Epithelial cell of alveolus of lung (primary cell): ENCODE results near the gene REX1BD. TPM values are rescaled to one million over a fixed set of nuclear protein-coding genes. Genes with fewer than 3 reads are reported as not detected.

ENCODE experiments used
- total RNA-seq: library from RNA; depleted of rRNA; stranded (reverse); fragments of >200 nt; gene quantifications from 2 replicates; pipeline ENCODE4 v1.2.1, GENCODE V29; 2015

The REX1BD gene
- total RNA-seq, result 60.7 and 107 TPM in 2 replicates

DNA sequence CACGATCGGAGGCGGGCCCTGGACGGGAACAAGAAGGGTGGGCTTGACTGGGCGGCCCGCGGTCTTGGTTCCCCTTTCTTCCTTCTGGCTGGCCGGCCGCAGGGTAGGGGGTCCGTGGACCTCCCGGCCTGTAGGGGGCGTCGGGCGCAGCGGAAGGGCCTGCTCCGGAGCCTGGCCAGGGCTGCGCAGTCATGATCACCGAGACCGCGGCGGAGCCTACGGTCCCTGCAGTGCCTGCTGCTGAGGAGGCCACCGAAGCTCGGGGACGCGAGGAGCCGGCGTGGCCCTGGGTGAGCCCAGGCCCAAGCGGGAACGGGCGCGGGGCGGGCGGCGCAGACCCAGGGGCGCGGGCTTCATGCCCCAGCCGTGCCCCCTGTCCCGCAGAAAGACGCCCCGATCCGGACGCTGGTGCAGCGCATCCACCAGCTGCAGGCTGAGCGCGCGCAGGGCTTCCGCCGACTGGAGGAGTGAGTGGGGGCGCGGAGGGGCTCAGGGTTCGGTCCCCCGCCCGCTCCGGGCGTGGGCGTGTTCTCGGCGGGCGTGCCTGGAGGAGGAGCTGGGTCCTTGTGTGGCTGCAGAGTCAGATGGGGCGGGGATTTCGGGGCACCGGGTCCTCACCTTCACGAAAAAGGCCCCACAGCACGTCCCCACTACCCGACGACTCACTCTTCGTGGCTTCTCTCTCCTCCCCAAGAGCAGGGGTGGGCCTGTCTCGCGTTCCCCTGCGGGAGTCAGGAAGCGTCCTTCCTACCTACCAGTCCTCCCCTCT is at the start of gene REX1BD:
Gene REX1BD, plus strand, starts transcription at position 188 of the 769 bp plus-strand sequence. Its CDS starts 4 bp downstream, at position 192.

DNA sequence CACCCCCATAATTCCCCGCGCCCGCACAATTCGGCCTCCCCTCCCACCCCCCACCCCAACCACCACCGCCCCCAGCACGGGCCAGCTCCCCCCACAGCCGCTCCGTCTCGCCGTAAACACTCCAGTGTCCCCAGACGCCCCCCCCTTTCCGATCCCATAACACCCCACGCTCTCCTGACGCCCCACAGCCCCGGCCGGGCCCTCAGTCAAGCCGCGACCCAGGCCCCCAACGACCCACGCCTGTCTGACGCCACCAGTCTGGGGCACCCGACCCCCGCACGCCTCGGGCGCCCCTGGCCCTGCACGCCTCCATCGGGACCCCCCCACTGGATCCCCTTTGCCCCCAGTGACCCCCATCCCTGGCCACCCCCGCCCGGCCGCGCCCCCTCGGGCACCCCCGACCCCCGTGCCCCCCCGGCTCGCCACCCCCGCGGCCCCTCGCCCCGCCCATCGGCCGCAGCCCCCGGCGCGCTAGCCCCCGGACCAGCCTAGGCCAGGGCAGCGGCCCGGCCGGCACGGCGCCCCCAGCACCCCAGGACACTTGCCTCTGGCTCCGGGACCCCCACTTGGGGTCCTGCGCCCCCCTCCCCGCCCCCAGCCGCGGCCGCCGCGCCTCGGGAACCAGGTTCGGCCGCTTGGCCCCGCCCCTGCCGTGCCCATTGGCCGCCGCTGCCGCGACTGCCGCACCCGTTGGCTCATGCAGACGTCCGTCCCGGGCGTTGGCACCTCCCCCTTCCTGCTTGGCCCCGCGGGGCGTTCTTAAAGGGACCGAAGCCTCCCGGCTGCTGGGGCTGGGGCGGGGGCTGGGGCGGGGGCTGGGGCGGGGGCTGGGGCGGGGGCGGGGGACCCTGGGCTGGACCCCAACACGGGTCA is 45.4 kb upstream of the REX1BD start, which contains the start of gene FKBP8:
Gene FKBP8, minus strand, starts transcription at position 633 of the 873 bp plus-strand sequence. CDS start 1,603 bp downstream, outside the sequence.

DNA sequence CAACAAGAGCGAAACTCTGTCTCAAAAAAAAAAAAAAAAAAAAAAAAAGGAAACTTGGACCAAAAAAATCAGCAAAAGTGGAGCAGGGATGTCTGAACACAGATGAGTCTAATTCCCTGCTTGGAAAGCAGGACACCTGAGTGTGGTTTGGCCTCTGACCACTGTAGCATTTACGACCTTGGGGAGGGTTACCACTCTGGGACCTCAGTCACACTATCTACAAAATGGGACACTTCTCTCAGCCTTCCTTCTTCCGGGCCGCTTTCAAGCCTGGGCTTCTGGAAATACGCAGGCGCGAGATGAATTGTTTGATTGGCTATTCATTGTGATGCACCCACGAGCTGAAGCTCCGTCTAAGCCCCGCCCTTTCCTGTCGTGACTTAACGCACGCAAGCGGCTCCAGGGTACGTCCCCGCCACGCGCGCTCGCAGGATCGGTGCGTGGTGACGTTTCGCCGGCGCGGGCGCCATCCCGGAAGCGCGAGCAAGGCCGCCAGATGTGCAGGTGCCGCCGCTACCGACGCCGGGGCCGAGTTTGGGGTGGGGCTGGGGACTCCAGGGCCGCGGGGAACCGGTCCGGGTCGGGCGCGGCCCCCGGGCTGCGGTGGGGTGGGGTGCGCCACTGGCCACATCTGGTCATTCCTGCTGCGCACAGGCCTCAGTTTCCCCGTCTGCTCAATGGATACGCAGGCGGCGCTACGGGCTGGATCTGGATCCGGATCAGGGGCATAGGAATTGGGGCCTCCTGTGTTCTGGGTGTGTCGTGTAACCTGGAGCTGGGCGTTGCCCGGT is 31.0 kb upstream of the REX1BD start, which contains the start of gene KXD1:
Gene KXD1, plus strand, starts transcription at position 460 of the 791 bp plus-strand sequence. CDS start 4,187 bp downstream, outside the sequence.

DNA sequence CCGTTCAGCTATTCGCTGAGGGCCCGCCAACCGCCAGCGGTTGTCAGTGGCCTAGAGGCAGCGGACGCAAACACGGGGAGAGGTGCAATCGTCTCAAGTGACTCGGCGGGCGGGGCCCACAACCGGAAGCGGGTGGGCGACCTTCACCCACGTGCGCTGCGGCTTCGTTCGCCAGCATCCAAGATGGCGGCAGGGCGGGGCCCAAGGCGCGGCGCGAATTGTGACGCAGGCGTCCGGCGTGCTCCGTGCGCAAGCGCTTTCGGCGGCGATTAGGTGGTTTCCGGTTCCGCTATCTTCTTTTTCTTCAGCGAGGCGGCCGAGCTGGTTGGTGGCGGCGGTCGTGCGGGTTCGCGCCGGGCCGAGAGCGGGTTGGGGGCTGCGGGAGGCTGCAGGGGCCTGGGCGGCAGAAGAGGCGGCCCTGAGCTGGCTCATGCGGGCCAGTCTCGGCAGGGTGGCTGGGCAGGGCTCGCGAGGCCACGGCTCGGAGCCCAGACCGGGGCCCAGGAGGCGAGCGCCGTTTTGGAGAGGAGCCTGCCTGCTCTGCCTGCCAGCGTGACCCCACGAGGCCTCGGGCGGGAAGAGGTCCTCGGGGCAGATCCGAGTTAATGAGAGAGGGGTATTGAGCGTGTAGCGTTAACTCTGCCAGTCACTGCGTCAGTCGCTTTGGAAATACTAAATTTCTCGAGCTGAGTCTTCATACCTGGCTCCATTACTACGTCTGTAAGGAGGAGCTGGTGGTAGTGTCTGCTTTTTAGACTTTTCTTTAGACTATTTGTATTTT is 16.8 kb upstream of the REX1BD start, which contains the start of gene UBA52:
Gene UBA52, plus strand, starts transcription at position 294 of the 781 bp plus-strand sequence. CDS start 1,444 bp downstream, outside the sequence.

DNA sequence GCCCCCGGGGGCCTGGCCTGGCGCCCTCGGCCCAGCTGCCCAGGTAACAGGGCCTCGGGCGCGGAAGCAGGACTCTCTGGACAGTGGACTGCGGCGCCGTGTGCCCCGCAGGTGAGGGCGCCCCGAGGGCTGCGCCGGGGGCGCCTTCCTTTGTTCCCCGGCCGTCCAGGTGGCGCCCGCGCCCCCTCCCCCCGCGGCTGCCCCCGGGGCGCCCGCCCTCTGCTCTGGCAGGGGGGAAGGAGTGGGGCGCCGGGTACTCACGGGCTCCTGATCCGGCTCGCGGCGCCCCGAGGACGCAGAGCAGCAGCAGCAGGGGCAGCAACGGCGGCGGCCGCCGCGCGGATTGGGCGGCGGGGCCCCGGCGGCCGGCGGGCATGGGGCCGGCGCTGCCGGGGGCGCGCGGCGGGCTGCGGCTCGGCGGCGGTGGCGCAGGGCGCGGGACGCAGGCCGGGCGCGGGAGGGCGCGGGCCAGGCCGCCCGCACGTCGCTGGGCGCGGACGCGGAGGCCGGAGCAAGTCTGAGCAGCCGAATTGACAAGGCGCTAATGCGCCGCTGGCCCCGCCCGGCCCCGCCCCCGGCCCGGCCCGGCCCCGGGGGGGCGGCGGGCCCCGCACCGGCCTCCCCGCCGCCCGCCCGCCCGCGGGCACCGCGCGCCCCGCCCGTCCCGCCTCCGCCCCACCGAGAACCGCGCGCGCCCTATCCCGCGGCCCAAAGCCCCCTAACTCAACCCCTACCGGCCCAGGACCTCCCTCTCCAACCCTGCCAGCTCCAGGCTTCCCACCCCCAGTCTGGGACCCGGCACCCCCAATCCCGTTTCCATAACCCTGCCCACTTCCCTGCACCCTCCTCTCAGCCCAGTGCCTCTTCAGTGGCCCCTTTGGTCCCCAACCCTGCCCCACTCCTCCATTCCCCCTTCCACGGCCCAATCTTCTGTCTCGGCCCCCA is 18.0 kb downstream of the REX1BD start, which contains the start of gene CRLF1:
Gene CRLF1, minus strand, starts transcription at position 519 of the 945 bp plus-strand sequence. Its CDS starts 143 bp downstream, at position 376.

DNA sequence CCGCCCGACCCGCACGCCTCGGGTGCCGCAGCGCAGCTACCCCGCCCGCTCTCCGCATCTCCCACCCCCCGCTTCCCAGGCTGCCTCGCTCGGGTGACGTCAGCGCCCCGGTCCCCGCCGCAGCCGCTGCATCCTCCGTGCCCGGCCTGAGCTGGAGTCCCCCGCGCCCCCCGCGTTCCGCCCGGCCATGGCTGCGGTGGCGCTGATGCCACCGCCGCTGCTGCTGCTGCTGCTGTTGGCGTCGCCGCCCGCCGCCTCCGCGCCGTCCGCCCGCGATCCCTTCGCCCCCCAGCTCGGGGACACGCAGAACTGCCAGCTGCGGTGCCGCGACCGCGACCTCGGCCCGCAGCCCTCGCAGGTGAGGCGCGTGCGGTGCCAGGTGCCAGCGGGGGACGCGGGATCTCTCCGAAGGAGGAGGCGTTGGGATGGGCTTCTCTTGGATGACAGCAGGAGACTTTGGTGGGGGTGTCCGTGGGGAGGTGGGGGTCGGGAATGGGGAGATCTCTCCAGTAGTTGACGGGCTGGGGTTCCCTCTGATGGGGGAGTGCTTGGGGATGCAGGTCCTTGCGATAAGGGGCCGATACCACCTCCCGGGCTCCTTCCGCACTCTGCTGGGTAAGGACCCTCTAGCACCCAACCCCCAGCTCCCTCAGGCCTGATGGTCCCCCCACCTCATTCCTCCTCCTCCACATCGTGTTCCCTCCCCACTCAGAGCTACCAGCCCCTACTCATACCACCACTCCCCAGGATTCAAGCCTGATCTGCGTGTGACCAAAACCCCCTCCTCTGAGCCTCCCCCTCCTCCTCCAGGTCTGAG is 24.4 kb downstream of the REX1BD start, which contains the start of gene TMEM59L:
Gene TMEM59L, plus strand, starts transcription at position 99 of the 817 bp plus-strand sequence. Its CDS starts 89 bp downstream, at position 188.

DNA sequence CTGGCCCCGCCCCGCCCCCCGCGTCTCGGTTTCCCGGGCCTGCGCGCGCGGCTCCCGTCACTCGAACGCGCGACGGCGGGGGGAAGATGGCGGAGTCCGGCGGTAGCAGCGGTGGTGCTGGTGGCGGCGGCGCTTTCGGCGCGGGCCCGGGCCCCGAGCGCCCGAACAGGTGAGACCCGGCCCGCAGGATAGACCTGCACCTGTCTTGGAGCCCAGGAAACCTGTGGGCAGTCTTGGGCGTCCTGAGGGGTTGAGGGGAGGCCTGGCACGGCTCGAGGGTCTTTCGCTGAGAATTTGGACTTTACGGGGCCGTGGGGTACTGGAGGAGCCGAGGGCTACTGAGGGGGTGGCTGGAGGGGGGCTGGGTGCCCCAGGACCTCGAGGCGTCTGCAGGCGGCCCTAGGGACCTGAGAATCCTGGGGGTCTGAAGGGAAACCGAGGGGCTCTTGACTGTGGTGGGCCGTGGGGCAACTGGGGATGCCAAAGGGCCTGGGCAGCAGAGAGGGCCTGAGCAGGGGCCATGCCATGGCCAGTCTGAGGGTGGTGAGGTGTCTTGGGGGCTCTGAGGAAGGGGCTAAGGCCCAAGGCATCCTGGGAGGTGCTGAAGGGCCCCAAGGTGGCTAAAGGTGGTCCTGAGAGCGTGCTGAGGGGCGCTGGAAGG is 48.5 kb downstream of the REX1BD start, which contains the start of gene KLHL26:
Gene KLHL26, plus strand, starts transcription at position 60 of the 661 bp plus-strand sequence. Its CDS starts 27 bp downstream, at position 87.

Other genes starting within 250 kb of the REX1BD start
- 11.3 and 19.0 TPM in 2 replicates for gene PGPEP1, start 248.2 kb upstream of the REX1BD start, total RNA-seq
- gene GDF15, start 202.6 kb upstream of the REX1BD start, total RNA-seq, result 113 and 261 TPM in 2 replicates
- not detected in 2 replicates for gene LRRC25, start 191.2 kb upstream of the REX1BD start, total RNA-seq
- 74.0 and 107 TPM in 2 replicates for gene SSBP4, start 169.4 kb upstream of the REX1BD start, total RNA-seq
- 45.0 and 55.7 TPM in 2 replicates for gene ISYNA1, start 150.7 kb upstream of the REX1BD start, total RNA-seq
- gene ELL, start 66.7 kb upstream of the REX1BD start, total RNA-seq, result 13.8 and 18.8 TPM in 2 replicates
- 387 and 393 TPM in 2 replicates for gene FKBP8, start 45.2 kb upstream of the REX1BD start, total RNA-seq
- gene KXD1, start 30.9 kb upstream of the REX1BD start, total RNA-seq, result 180 and 205 TPM in 2 replicates
- 975 and 1,082 TPM in 2 replicates for gene UBA52, start 16.9 kb upstream of the REX1BD start, total RNA-seq
- 2.6 and 19.3 TPM in 2 replicates for gene CRLF1, start 18.0 kb downstream of the REX1BD start, total RNA-seq
- gene TMEM59L, start 24.1 kb downstream of the REX1BD start, total RNA-seq, result 0.26 and 3.8 TPM in 2 replicates
- 5.8 and 9.1 TPM in 2 replicates for gene KLHL26, start 48.2 kb downstream of the REX1BD start, total RNA-seq
- 2.1 and 6.8 TPM in 2 replicates for gene CRTC1, start 94.9 kb downstream of the REX1BD start, total RNA-seq
- gene COMP, start 202.5 kb downstream of the REX1BD start, total RNA-seq, result under 0.01 TPM in 1 of 2 replicates, not detected in the other
- 44.2 and 97.0 TPM in 2 replicates for gene UPF1, start 243.2 kb downstream of the REX1BD start, total RNA-seq